ENCODE measurements around the gene DIRAS3. TPM values are rescaled to one million over a fixed set of nuclear protein-coding genes. Genes with fewer than 3 reads are reported as not detected.

DIRAS3 gene
- total and polyA plus RNA-seq, 4 donors: 0.92 to 2.3 (median 1.9) TPM; not detected in 1

DNA sequence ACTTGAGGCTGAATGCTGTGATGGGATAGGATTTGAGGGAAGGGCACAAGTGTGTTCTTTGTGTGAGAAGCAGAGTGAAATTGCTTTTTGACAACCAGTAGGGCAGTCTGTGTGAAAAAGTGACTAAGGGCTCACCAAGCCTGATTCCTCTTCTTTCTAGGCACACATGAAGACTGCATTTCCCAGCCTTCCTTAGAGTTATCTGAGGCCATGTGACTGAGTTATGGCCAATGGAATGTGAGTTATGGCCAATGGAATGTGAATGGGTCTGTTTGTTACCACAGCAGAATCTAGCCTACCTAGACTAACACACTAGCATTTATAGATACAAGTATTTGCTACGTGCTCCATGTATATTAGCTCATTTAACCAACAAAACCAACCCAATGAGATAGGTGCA lies 35.3 kb upstream of the DIRAS3 start:
- TF ChIP-seq HNF4G (IDR thresholded peaks at IDR 0.05) (no peak), EGR1 (IDR thresholded peaks at IDR 0.05; ENCODE audit: low read depth in 2 of 2) (no peak), FOXA2 (IDR thresholded peaks at IDR 0.05) (no peak), TAF1 (conservative IDR thresholded peaks at IDR 0.05) (no peak), ATF3 (IDR thresholded peaks at IDR 0.05) (no peak), RAD21 (IDR thresholded peaks at IDR 0.05) (no peak), JUND (IDR thresholded peaks at IDR 0.05) (no peak), GABPA (IDR thresholded peaks at IDR 0.05 in 1 of 2, conservative IDR thresholded peaks at IDR 0.05 in 1 of 2) (no peak)
- TF ChIP-seq, protein P1, sequence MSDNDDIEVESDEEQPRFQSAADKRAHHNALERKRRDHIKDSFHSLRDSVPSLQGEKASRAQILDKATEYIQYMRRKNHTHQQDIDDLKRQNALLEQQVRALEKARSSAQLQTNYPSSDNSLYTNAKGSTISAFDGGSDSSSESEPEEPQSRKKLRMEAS (IDR thresholded peaks at IDR 0.05): no peak
- TF ChIP-seq, protein P2, sequence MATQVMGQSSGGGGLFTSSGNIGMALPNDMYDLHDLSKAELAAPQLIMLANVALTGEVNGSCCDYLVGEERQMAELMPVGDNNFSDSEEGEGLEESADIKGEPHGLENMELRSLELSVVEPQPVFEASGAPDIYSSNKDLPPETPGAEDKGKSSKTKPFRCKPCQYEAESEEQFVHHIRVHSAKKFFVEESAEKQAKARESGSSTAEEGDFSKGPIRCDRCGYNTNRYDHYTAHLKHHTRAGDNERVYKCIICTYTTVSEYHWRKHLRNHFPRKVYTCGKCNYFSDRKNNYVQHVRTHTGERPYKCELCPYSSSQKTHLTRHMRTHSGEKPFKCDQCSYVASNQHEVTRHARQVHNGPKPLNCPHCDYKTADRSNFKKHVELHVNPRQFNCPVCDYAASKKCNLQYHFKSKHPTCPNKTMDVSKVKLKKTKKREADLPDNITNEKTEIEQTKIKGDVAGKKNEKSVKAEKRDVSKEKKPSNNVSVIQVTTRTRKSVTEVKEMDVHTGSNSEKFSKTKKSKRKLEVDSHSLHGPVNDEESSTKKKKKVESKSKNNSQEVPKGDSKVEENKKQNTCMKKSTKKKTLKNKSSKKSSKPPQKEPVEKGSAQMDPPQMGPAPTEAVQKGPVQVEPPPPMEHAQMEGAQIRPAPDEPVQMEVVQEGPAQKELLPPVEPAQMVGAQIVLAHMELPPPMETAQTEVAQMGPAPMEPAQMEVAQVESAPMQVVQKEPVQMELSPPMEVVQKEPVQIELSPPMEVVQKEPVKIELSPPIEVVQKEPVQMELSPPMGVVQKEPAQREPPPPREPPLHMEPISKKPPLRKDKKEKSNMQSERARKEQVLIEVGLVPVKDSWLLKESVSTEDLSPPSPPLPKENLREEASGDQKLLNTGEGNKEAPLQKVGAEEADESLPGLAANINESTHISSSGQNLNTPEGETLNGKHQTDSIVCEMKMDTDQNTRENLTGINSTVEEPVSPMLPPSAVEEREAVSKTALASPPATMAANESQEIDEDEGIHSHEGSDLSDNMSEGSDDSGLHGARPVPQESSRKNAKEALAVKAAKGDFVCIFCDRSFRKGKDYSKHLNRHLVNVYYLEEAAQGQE (IDR thresholded peaks at IDR 0.05): no peak
- TF ChIP-seq, protein P3, sequence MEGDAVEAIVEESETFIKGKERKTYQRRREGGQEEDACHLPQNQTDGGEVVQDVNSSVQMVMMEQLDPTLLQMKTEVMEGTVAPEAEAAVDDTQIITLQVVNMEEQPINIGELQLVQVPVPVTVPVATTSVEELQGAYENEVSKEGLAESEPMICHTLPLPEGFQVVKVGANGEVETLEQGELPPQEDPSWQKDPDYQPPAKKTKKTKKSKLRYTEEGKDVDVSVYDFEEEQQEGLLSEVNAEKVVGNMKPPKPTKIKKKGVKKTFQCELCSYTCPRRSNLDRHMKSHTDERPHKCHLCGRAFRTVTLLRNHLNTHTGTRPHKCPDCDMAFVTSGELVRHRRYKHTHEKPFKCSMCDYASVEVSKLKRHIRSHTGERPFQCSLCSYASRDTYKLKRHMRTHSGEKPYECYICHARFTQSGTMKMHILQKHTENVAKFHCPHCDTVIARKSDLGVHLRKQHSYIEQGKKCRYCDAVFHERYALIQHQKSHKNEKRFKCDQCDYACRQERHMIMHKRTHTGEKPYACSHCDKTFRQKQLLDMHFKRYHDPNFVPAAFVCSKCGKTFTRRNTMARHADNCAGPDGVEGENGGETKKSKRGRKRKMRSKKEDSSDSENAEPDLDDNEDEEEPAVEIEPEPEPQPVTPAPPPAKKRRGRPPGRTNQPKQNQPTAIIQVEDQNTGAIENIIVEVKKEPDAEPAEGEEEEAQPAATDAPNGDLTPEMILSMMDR (IDR thresholded peaks at IDR 0.05; ENCODE audit: low read depth, low read length, missing input control): no peak
- no peak for DNase-seq (ENCODE audit: low spot score)
- WGBS: 89% methylated on average over 1 of the region's 1 CpG
- Histone ChIP-seq H3K4me1 (ENCODE audit: control insufficient read depth in 4 of 4, insufficient read depth in 4 of 4, low read length in 3 of 4) (no peaks in the 10 kb centered on the region), H3K27ac (ENCODE audit: low read depth in 1 of 2, low read length in 2 of 2) (no peak overlapping the region), H3K9ac (ENCODE audit: low read depth in 1 of 2, low read length in 2 of 2) (no peak overlapping the region), H3K27me3 (ENCODE audit: control insufficient read depth in 4 of 4, insufficient read depth in 4 of 4, low read length in 3 of 4) (no peaks in the 10 kb centered on the region), H3K36me3 (ENCODE audit: control insufficient read depth in 4 of 4, insufficient read depth in 3 of 4, low read depth in 1 of 4, low read length in 3 of 4) (no peaks in the 10 kb centered on the region), H3K4me3 (ENCODE audit: low read depth in 1 of 3, low read length in 3 of 3) (no peak overlapping the region), H3K9me3 (ENCODE audit: control insufficient read depth in 4 of 4, low read length in 3 of 4) (no peaks in the 10 kb centered on the region)

DNA sequence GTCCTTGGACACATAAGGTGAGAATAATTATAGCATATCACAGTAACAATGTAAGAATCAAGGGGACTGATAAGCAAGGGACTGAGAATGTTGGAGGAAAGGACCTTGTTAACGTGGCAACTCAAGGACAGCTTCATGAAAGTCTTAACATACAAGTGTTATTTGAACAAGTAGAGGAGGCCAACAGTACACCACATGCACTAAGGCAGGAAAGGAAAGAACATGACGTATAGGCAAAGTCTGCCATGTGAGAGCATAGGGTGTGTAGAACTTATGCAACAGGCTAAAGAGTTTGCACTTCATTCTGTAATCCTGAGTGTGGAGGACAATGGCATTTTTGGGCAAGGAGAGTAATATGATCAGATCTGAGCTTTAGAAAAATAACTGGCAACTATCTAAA lies 33.3 kb upstream of the DIRAS3 start:
- Histone ChIP-seq H3K4me1 (ENCODE audit: control insufficient read depth in 4 of 4, insufficient read depth in 4 of 4, low read length in 3 of 4) (no peaks in the 10 kb centered on the region), H3K27me3 (ENCODE audit: control insufficient read depth in 4 of 4, insufficient read depth in 4 of 4, low read length in 3 of 4) (no peaks in the 10 kb centered on the region), H3K9me3 (ENCODE audit: control insufficient read depth in 4 of 4, low read length in 3 of 4) (no peaks in the 10 kb centered on the region), H3K9ac (ENCODE audit: low read depth in 1 of 2, low read length in 2 of 2) (no peak overlapping the region), H3K4me3 (ENCODE audit: low read depth in 1 of 3, low read length in 3 of 3) (no peak overlapping the region), H3K27ac (ENCODE audit: low read depth in 1 of 2, low read length in 2 of 2) (no peak overlapping the region), H3K36me3 (ENCODE audit: control insufficient read depth in 4 of 4, insufficient read depth in 3 of 4, low read depth in 1 of 4, low read length in 3 of 4) (no peaks in the 10 kb centered on the region)
- TF ChIP-seq RAD21 (IDR thresholded peaks at IDR 0.05) (no peak), SP1 (IDR thresholded peaks at IDR 0.05) (no peak), TAF1 (conservative IDR thresholded peaks at IDR 0.05) (no peak), FOXA1 (IDR thresholded peaks at IDR 0.05) (no peak), FOXA2 (IDR thresholded peaks at IDR 0.05) (no peak)
- TF ChIP-seq, protein P1 (IDR thresholded peaks at IDR 0.05): no peak
- DNase-seq (ENCODE audit: low spot score): no peak
- 46% methylated on average over 2 of the region's 2 CpGs for WGBS
